ENCODE data around the gene CHCHD10. TPM values are rescaled to one million over a fixed set of nuclear protein-coding genes. Genes with fewer than 3 reads are reported as not detected.

Gene CHCHD10
- total RNA-seq (2021) (37.0 and 43.5 TPM in 2 replicates), Bru-seq, nascent RNA (percentile 32 among the genes with signal in this experiment), BruChase-seq, experiment 1, labeled RNA remaining after a 2-hour chase (percentile 36 among the genes with signal in this experiment), BruChase-seq, experiment 2, labeled RNA remaining after a 6-hour chase (percentile 40 among the genes with signal in this experiment)
- long read RNA-seq, transcript CHCHD10-202 (4 exons, 1,171 nt) = major isoform, 18 of 21 reads
- long read RNA-seq, partial matches to known transcripts = 2 of 21 reads
- long read RNA-seq, other reads (novel, unspliced or antisense) = 0 of 21 reads

DNA sequence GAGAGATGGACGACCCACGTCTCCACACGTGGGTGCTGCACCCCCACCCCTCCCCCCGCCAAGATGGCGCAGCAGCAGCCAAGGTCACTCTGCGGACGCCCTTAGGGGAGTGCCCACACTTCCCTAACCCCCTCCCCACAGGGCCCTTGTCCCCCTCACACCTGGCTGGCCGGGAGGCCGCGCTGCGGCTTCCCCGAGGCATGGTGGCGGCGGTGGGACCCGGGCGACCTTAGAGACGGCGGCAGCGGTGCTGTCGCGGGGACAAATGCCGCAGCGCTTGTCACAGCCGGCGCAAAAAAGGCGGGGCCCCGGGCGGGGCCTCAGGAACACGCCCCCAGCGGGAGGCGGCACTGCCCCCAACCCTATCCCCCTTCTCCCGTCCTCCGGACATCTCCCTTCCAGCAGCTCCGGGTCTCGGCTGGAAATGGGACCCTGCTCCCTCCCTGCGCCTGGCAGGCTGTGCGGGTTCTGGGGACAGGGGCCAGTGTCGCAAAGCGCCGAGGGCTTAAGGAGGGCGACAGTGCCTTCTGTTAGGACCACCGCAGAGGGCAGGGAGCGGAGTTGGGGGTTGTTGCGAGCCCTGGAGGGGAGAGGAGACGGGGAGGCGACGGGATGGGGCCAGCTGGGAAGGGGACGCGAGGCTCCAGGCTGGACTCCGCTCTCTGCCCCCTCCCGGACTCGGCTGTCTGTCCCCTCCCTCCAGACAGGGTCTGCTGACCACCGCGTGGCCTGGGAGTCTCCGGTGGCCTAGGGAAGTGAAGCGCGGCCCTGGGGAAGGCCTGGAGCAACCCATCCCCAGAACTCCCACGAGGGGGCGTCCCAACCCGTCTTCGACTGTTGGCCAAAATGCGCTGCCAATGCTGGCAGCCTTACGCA is at the start of gene CHCHD10:
TSS of gene CHCHD10 (minus strand) at position 300 of the 876 bp plus-strand sequence. CDS start at position 202, 98 bp downstream.
- Histone ChIP-seq H3K4me3 (peak within 1 kb of the TSS; percentile 96), H3K79me2 (ENCODE audit: low read depth) (peaks cover 10% of the 10 kb centered on the region), H4K20me1 (ENCODE audit: insufficient read depth) (peaks cover 28% of the 10 kb centered on the region), H3K9me3 (ENCODE audit: insufficient read depth, low read depth) (no peaks in the 10 kb centered on the region), H2AFZ (peak within 1 kb of the TSS; percentile 99), H3F3A (ENCODE audit: insufficient read depth, low read depth) (peaks cover 27% of the 10 kb centered on the region; the same call in 1 of the 2 replicates), H3K9me2 (ENCODE audit: insufficient read depth) (no peaks in the 10 kb centered on the region), H3K4me1 (replicated peaks; ENCODE audit: insufficient read depth) (peaks cover 22% of the 10 kb centered on the region), H3K36me3 (ENCODE audit: low read depth) (peaks cover 4% of the 10 kb centered on the region; the same call in 1 of the 2 replicates), H3K4me2 (peak within 1 kb of the TSS; percentile 98), H3K27me3 (ENCODE audit: insufficient read depth, low read depth) (no peaks in the 10 kb centered on the region), H3K27ac (no peak within 1 kb of the TSS)
- TF ChIP-seq EZH2 (IDR thresholded peaks at IDR 0.05; ENCODE audit: low read depth) = no peak
- TF ChIP-seq, protein P1, sequence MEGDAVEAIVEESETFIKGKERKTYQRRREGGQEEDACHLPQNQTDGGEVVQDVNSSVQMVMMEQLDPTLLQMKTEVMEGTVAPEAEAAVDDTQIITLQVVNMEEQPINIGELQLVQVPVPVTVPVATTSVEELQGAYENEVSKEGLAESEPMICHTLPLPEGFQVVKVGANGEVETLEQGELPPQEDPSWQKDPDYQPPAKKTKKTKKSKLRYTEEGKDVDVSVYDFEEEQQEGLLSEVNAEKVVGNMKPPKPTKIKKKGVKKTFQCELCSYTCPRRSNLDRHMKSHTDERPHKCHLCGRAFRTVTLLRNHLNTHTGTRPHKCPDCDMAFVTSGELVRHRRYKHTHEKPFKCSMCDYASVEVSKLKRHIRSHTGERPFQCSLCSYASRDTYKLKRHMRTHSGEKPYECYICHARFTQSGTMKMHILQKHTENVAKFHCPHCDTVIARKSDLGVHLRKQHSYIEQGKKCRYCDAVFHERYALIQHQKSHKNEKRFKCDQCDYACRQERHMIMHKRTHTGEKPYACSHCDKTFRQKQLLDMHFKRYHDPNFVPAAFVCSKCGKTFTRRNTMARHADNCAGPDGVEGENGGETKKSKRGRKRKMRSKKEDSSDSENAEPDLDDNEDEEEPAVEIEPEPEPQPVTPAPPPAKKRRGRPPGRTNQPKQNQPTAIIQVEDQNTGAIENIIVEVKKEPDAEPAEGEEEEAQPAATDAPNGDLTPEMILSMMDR (conservative IDR thresholded peaks at IDR 0.05) = peak; percentile 81
- DNase-seq = peak; percentile 62 to 73
- ChIA-PET CTCF (interaction anchor here (1.0 kb wide), 1 partner anchor 82 kb away, joined by 4 read pairs; no protein-coding TSS in a partner anchor), POLR2A (ENCODE audit: unreplicated experiment) (no interaction called here)
- no TSS peak for BruUV-seq (replicated peaks)
- intact Hi-C loops (cut with micrococcal nuclease; ENCODE audit: unreplicated experiment) = loop anchor here (5.0 kb wide), 1 partner anchor 89 kb away; the partner anchor contains the start of gene SLC2A11

- TF ChIP-seq, protein P1 (conservative IDR thresholded peaks at IDR 0.05) = no peak
- TF ChIP-seq EZH2 (IDR thresholded peaks at IDR 0.05; ENCODE audit: low read depth) = no peak
- POLR2A ChIA-PET (ENCODE audit: unreplicated experiment) = no interaction called here
- DNase-seq = no peak
- intact Hi-C loops (cut with micrococcal nuclease; ENCODE audit: unreplicated experiment) = no loop called here
- Histone ChIP-seq H3K27ac (no peak overlapping the region), H2AFZ (no peak overlapping the region), H3K79me2 (ENCODE audit: low read depth) (no peaks in the 10 kb centered on the region), H3K27me3 (ENCODE audit: insufficient read depth, low read depth) (no peaks in the 10 kb centered on the region), H3K4me2 (no peak overlapping the region), H3K9me3 (ENCODE audit: insufficient read depth, low read depth) (no peaks in the 10 kb centered on the region), H3K4me3 (no peak overlapping the region), H3K4me1 (replicated peaks; ENCODE audit: insufficient read depth) (no peaks in the 10 kb centered on the region), H3F3A (ENCODE audit: insufficient read depth, low read depth) (no peaks in the 10 kb centered on the region; the same call in 1 of the 2 replicates), H3K36me3 (ENCODE audit: low read depth) (peaks cover 10% of the 10 kb centered on the region), H4K20me1 (ENCODE audit: insufficient read depth) (no peaks in the 10 kb centered on the region), H3K9me2 (ENCODE audit: insufficient read depth) (no peaks in the 10 kb centered on the region; the same call in 1 of the 2 replicates)
- CTCF ChIA-PET = no interaction called here
- no TSS peak for BruUV-seq (replicated peaks)
Measured at GRCh38 chr22:23817146-23817545, 49.4 kb upstream of the CHCHD10 start.

DNA sequence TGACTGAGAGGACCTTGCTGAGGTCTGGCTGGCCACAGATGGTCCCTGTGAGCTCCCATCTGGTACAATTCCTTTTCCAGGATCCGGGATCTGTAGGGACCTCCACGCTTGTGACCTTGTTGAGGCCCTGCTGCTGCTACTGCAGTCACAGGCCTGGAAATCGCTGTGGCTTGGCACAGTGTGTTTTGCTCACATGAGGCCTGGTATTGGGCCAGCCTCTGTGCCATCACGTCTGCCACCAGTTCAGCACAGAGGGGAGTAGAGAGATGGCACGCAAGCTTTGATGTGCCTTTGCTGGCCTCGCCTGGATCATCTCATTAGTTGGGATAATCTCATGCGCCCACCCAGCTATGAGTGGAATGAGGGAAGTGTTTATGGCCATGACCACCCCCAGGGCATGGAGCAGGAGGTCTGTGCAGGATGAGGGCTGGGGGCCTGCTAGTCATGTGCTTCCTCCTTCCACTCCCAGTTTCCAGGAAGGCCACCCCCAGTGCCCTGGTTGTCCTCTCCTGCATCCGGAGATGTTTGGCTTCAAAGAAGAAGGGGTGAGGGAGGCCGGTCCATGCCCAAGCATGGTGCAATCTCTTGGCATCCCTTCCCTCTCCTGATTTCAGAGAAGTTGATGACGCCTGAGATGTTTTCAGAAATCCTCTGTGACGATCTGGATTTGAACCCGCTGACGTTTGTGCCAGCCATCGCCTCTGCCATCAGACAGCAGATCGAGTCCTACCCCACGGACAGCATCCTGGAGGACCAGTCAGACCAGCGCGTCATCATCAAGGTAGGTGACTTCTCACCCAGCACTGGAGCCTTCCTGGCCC is 48.6 kb upstream of the CHCHD10 start:
- BruUV-seq (replicated peaks) = no TSS peak
- Histone ChIP-seq H3K9me2 (ENCODE audit: insufficient read depth) (no peaks in the 10 kb centered on the region; the same call in 1 of the 2 replicates), H2AFZ (no peak overlapping the region), H3K36me3 (ENCODE audit: low read depth) (peaks cover 13% of the 10 kb centered on the region), H3K79me2 (ENCODE audit: low read depth) (no peaks in the 10 kb centered on the region), H3K4me3 (no peak overlapping the region), H3K9me3 (ENCODE audit: insufficient read depth, low read depth) (no peaks in the 10 kb centered on the region), H3K27ac (no peak overlapping the region), H3K4me2 (no peak overlapping the region), H4K20me1 (ENCODE audit: insufficient read depth) (no peaks in the 10 kb centered on the region; the same call in 1 of the 2 replicates), H3K4me1 (replicated peaks; ENCODE audit: insufficient read depth) (no peaks in the 10 kb centered on the region), H3K27me3 (ENCODE audit: insufficient read depth, low read depth) (no peaks in the 10 kb centered on the region), H3F3A (ENCODE audit: insufficient read depth, low read depth) (no peaks in the 10 kb centered on the region; the same call in 1 of the 2 replicates)
- no peak for DNase-seq
- no peak for TF ChIP-seq EZH2 (IDR thresholded peaks at IDR 0.05; ENCODE audit: low read depth)
- TF ChIP-seq, protein P1 (conservative IDR thresholded peaks at IDR 0.05) = no peak
- intact Hi-C loops (cut with micrococcal nuclease; ENCODE audit: unreplicated experiment) = no loop called here
- ChIA-PET CTCF (no interaction called here), POLR2A (ENCODE audit: unreplicated experiment) (no interaction called here)

Measured in PC-9 (cell line).